Measurements from ENCODE around the gene GALR3. TPM values are rescaled to one million over a fixed set of nuclear protein-coding genes. Genes with fewer than 3 reads are reported as not detected.
"Not testable (repeated sequence)": the region's sequence is repeated elsewhere in the genome, so short reads cannot be mapped to it uniquely, and the experiment has no call there.

Gene GALR3
- total and polyA plus RNA-seq, 3 experiments from 2014 or later, result not detected

DNA sequence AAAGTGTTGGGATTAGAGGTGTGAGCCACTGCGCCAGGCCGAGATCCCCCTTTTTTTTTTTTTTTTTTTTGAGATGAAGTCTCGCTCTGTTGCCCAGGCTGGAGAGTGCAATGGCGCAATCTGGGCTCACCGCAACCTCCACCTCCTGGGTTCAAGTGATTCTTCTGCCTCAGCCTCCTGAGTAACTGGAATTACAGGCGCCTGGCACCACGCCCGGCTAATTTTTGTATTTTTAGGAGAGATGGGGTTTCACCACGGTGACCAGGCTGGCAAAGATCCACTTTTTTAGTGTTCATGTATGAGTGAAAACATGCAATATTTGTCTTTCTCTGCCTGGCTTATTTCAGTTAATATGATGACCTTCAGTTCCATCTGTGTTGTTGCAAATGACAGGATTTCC is 23.2 kb upstream of the GALR3 start:
- CTCF ChIA-PET; H3K36me3 ChIP-seq (ENCODE audit: insufficient read depth, low read length); H3K27ac ChIP-seq (ENCODE audit: low read depth, low read length); H3K4me3 Mint-ChIP-seq; H3K9me3 Mint-ChIP-seq; H3K4me3 ChIP-seq (ENCODE audit: low read length); H3K36me3 Mint-ChIP-seq; H3K9me3 ChIP-seq (ENCODE audit: low read length); DNase-seq; H3K27ac Mint-ChIP-seq: not testable (repeated sequence)
- peaks cover 12 to 22% (median 16%) of the 10 kb centered on the region in 3 donors for H3K4me1 Mint-ChIP-seq
- Histone ChIP-seq H3K4me1 (ENCODE audit: insufficient read depth, low read length) (peaks cover 12% of the 10 kb centered on the region), H3K27me3 (ENCODE audit: insufficient read depth, low read length, poor library complexity, severe bottlenecking) (peaks cover 10% of the 10 kb centered on the region)
- peaks cover 26% of the 10 kb centered on the region in 2 donors for H3K27me3 Mint-ChIP-seq
- POLR2A ChIA-PET, result interaction anchor here (0.7 kb wide), 1 partner anchor 101 kb away, joined by 3 read pairs; no protein-coding TSS in a partner anchor

DNA sequence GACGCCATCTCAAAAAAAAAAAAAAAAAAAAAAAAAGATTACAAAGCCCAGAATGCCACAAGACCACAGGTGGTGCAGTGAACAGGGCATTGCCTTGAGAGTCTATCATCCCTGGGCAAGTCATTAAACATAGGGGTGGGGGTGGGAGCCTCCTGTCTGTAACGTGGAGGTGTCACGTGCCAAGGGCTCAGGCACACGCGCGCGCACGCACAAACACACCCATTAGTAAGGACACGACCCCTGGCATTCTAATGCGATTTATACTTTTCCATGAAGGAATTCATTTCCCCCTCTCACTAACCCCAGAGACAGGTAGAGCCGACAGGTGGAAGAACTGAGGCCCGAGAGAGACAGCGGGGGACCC is 21.3 kb upstream of the GALR3 start:
- Histone ChIP-seq H3K9me3 (ENCODE audit: low read length) (no peaks in the 10 kb centered on the region), H3K4me3 (ENCODE audit: low read length) (peak overlapping the region; percentile 40), H3K4me1 (ENCODE audit: insufficient read depth, low read length) (peaks cover 30% of the 10 kb centered on the region), H3K27ac (ENCODE audit: low read depth, low read length) (peak overlapping the region; percentile 8), H3K36me3 (ENCODE audit: insufficient read depth, low read length) (no peaks in the 10 kb centered on the region), H3K27me3 (ENCODE audit: insufficient read depth, low read length, poor library complexity, severe bottlenecking) (peaks cover 27% of the 10 kb centered on the region)
- no peak for DNase-seq
- no peaks in the 10 kb centered on the region for H3K36me3 Mint-ChIP-seq
- CTCF ChIA-PET, result interaction anchor here (1.1 to 1.2 kb wide), 2 partner anchors 16 to 61 kb away, joined by 3 to 4 read pairs; no protein-coding TSS in a partner anchor
- H3K27me3 Mint-ChIP-seq, result peaks cover 40 to 42% of the 10 kb centered on the region in 2 donors
- no peaks in the 10 kb centered on the region for H3K9me3 Mint-ChIP-seq
- POLR2A ChIA-PET, result no interaction called here
- H3K27ac Mint-ChIP-seq, result no peak overlapping the region
- H3K4me3 Mint-ChIP-seq, result peak overlapping the region in 6 of 7 donors; percentile 48 to 73 (median 66)
- peaks cover 25 to 39% (median 26%) of the 10 kb centered on the region in 3 donors for H3K4me1 Mint-ChIP-seq

DNA sequence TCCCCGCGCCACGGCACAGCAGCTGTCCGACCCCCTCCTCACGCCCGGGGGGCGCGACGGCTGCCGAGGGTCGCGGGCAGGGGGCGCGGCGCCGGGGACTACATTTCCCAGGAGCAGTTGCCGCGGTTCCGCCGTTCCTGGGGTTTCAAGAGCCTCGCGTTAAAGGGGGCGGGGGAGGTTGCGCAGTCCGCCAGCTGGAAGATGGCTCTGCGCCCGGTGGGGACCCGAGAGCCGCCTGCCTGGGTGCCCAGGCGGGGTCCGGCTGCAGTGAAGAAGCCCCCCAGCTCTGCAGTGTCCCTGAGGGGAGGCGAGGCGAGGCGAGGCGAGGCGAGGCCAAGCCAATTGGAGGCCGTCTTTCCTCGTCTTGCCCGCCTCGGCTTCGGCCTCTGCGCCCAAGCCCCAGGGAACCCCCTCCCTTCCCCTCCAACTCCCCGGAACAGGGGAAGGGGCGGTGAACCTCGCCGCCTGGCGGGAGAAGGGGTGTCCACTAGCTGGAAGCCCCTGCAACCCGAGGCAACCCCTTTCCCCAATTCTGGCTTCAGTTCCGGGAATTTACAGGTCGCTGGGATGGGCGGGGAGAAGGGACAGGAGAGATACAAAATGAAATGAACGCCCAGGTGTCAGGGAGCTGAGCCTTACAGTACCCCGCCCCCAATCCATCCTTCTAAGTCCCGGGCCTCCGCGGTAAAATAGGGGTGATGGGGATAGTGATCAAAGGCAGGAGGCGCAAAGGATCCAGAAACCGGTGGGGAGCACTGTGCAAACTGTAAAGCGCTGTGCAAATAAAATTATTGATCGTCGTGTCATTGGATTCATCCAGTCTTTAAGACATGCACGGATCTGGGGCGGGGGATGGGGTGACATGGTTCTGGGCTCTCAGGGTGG is 20.6 kb upstream of the GALR3 start:
- H3K27ac Mint-ChIP-seq, result peak overlapping the region in 2 of 8 donors; percentile 21 to 34
- H3K27me3 ChIP-seq (ENCODE audit: insufficient read depth, low read length, poor library complexity, severe bottlenecking), result peaks cover 33% of the 10 kb centered on the region
- H3K36me3 ChIP-seq (ENCODE audit: insufficient read depth, low read length), result no peaks in the 10 kb centered on the region
- DNase-seq, result no peak
- H3K4me1 Mint-ChIP-seq, result peaks cover 30 to 45% (median 33%) of the 10 kb centered on the region in 3 donors
- H3K9me3 Mint-ChIP-seq, result no peaks in the 10 kb centered on the region
- H3K27me3 Mint-ChIP-seq, result peaks cover 46 to 48% of the 10 kb centered on the region in 2 donors
- H3K27ac ChIP-seq (ENCODE audit: low read depth, low read length), result peak overlapping the region; percentile 8
- ChIA-PET POLR2A (no interaction called here), CTCF (interaction anchor here (1.1 to 1.2 kb wide), 2 partner anchors 16 to 61 kb away, joined by 3 to 4 read pairs; no protein-coding TSS in a partner anchor)
- H3K4me3 Mint-ChIP-seq, result peak overlapping the region; percentile 48 to 80 (median 64)
- peaks cover 34% of the 10 kb centered on the region for H3K4me1 ChIP-seq (ENCODE audit: insufficient read depth, low read length)
- no peaks in the 10 kb centered on the region for H3K9me3 ChIP-seq (ENCODE audit: low read length)
- H3K4me3 ChIP-seq (ENCODE audit: low read length), result peak overlapping the region; percentile 40
- no peaks in the 10 kb centered on the region for H3K36me3 Mint-ChIP-seq

DNA sequence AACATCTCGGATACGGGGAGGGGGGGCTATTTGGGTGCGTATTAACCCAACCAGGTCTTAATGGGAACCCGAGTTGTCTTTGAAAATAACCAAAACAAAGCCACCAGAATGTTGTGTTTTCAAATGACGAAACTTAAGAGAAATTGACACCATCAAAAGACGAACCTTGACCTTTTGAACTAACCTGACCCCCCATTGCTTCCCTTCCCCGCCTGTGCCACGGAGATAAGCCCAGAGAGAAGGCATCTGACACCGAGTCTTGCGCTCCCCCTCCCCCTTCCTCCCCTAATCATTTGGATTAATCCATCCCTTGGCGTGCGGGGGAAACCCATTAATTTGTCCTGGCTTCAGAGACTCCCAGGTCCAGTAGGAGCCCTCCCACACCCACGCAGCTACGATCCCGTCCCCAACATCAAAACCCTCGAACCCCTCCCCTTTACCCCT is 20.0 kb upstream of the GALR3 start:
- no peaks in the 10 kb centered on the region for H3K36me3 ChIP-seq (ENCODE audit: insufficient read depth, low read length)

DNA sequence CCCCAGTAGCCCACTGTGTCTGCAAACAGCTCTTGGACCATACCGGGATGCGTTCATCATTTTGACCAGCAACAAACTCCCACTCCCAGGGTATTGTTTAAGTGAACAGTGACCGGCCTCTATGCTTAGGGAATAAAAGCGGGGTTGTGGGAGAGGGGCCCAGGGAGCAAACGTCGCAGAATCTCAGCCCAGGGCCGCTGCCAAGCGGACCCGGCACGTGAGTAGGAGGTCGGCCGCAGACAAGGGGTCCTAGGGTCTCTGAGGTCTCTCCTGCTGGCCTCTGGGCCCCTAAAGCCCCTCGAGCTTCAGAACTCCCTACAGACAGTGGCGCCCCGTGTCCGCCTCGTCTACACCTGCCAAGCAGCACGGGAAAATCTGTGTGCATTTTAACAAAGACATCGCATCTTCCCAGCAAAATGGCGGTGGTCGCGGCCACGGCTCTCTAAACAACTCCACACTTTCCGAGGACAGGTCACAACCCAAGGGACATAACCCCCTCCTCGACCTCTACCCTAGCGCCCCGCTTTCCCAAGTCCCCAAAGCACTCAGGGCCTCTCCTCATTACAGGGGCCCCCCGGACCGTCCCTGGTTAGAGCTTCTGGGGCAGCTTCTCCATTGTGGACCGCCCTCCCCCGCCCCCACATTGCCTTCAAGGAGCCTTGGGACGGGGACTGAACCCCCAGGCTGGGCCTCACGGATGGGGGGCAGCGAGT is 19.4 kb upstream of the GALR3 start:
- Histone ChIP-seq H3K4me1 (ENCODE audit: insufficient read depth, low read length) (peaks cover 45% of the 10 kb centered on the region), H3K27me3 (ENCODE audit: insufficient read depth, low read length, poor library complexity, severe bottlenecking) (peaks cover 40% of the 10 kb centered on the region), H3K4me3 (ENCODE audit: low read length) (no peak overlapping the region), H3K9me3 (ENCODE audit: low read length) (no peaks in the 10 kb centered on the region), H3K27ac (ENCODE audit: low read depth, low read length) (no peak overlapping the region), H3K36me3 (ENCODE audit: insufficient read depth, low read length) (no peaks in the 10 kb centered on the region)
- peaks cover 34 to 57% (median 40%) of the 10 kb centered on the region in 3 donors for H3K4me1 Mint-ChIP-seq
- CTCF ChIA-PET, result interaction anchor here (1.9 kb wide), 1 partner anchor 170 kb away, joined by 5 read pairs; no protein-coding TSS in a partner anchor
- DNase-seq, result no peak
- no peaks in the 10 kb centered on the region for H3K9me3 Mint-ChIP-seq
- POLR2A ChIA-PET, result no interaction called here
- H3K4me3 Mint-ChIP-seq, result peak overlapping the region; percentile 22 to 85 (median 58)
- no peaks in the 10 kb centered on the region for H3K36me3 Mint-ChIP-seq
- peaks cover 53 to 55% of the 10 kb centered on the region in 2 donors for H3K27me3 Mint-ChIP-seq
- peak overlapping the region in 2 of 8 donors; percentile 29 to 34 for H3K27ac Mint-ChIP-seq

More for the DNA sequence above, 20.0 kb upstream of the GALR3 start:
- H3K27me3 ChIP-seq (ENCODE audit: insufficient read depth, low read length, poor library complexity, severe bottlenecking), result peaks cover 37% of the 10 kb centered on the region
- H3K4me3 ChIP-seq (ENCODE audit: low read length), result no peak overlapping the region
- Mint-ChIP-seq H3K4me1 (peaks cover 32 to 51% (median 37%) of the 10 kb centered on the region in 3 donors), H3K4me3 (peak overlapping the region; percentile 39 to 80 (median 62)), H3K36me3 (no peaks in the 10 kb centered on the region), H3K27ac (peak overlapping the region in 2 of 8 donors; percentile 21 to 34), H3K27me3 (peaks cover 51% of the 10 kb centered on the region in 2 donors), H3K9me3 (no peaks in the 10 kb centered on the region)
- ChIA-PET CTCF (interaction anchor here (1.1 to 1.2 kb wide), 2 partner anchors 15 to 60 kb away, joined by 3 to 4 read pairs; no protein-coding TSS in a partner anchor), POLR2A (no interaction called here)
- peak overlapping the region; percentile 8 for H3K27ac ChIP-seq (ENCODE audit: low read depth, low read length)
- DNase-seq, result no peak
- no peaks in the 10 kb centered on the region for H3K9me3 ChIP-seq (ENCODE audit: low read length)
- peaks cover 41% of the 10 kb centered on the region for H3K4me1 ChIP-seq (ENCODE audit: insufficient read depth, low read length)

DNA sequence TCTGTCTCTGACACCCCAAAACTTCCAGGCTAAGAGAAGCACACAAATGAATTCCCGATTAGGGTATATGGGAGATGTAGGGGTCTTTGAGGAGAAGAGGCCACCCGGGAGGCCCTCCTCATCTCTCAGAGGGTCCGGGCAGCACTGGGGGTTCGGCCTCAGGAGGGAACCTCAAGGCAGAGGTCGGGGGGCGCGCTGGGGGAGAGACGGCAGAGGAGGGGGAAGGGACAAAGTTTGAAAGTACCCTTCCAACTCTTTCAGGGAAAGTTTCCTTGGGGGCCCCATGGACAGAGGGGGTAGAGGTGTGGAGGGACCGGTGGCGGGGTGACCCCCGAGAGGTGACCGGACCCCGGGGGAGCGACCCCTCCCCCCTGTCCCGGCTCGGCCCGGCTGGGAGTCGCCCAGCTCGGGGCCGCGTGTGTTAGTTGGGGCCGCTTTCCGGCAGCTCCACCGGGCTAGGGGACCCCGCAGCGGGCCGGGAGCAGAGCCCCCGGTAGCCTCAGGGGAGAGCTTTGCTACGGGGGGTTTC is 18.8 kb upstream of the GALR3 start:
- peaks cover 45% of the 10 kb centered on the region for H3K4me1 ChIP-seq (ENCODE audit: insufficient read depth, low read length)
- Mint-ChIP-seq H3K36me3 (no peaks in the 10 kb centered on the region), H3K4me1 (peaks cover 34 to 59% (median 40%) of the 10 kb centered on the region in 3 donors), H3K27ac (peak overlapping the region in 1 of 8 donors; percentile 29), H3K9me3 (no peaks in the 10 kb centered on the region), H3K4me3 (peak overlapping the region; percentile 22 to 80 (median 58)), H3K27me3 (peaks cover 57 to 61% of the 10 kb centered on the region in 2 donors)
- no peak overlapping the region for H3K4me3 ChIP-seq (ENCODE audit: low read length)
- peaks cover 46% of the 10 kb centered on the region for H3K27me3 ChIP-seq (ENCODE audit: insufficient read depth, low read length, poor library complexity, severe bottlenecking)
- H3K27ac ChIP-seq (ENCODE audit: low read depth, low read length), result no peak overlapping the region
- H3K9me3 ChIP-seq (ENCODE audit: low read length), result no peaks in the 10 kb centered on the region
- no peak for DNase-seq
- ChIA-PET POLR2A (no interaction called here), CTCF (interaction anchor here (1.9 kb wide), 1 partner anchor 171 kb away, joined by 5 read pairs; no protein-coding TSS in a partner anchor)
- no peaks in the 10 kb centered on the region for H3K36me3 ChIP-seq (ENCODE audit: insufficient read depth, low read length)

DNA sequence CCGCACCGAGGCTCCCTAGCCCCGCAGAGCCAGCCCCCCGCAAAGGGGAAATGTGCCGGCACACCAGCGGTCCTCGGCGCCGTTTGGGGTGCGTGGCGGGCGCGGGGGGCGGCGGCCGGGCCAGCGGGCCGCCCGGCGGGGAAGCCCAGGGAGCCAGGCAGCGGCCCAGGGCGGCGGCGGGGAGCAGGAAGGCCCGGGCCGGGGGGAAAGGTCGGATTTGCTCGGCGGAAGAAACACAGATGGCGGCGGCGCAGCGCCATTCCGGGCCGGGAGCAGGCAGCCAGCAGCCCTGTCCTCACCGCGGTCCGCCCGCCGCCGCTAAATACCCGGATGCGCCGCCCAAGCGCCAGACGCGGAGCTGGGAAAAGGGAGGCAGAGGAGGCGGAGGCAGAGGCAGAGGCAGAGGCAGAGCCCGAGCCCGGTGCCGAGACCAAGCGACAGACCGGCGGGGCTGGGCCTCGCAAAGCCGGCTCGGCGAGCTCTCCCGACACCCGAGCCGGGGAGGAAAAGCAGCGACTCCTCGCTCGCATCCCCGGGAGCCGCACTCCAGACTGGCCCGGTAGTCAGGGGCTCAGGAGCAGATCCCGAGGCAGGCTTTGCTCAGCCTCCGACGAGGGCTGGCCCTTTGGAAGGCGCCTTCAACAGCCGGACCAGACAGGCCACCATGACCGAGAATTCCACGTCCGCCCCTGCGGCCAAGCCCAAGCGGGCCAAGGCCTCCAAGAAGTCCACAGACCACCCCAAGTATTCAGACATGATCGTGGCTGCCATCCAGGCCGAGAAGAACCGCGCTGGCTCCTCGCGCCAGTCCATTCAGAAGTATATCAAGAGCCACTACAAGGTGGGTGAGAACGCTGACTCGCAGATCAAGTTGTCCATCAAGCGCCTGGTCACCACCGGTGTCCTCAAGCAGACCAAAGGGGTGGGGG is 18.0 kb upstream of the GALR3 start:
- Mint-ChIP-seq H3K27me3 (peaks cover 61 to 65% of the 10 kb centered on the region in 2 donors), H3K27ac (peak overlapping the region in 4 of 8 donors; percentile 9 to 63 (median 31)), H3K9me3 (no peaks in the 10 kb centered on the region), H3K4me1 (peaks cover 34 to 59% (median 40%) of the 10 kb centered on the region in 3 donors), H3K4me3 (peak overlapping the region; percentile 48 to 82 (median 56)), H3K36me3 (no peaks in the 10 kb centered on the region)
- peaks cover 45% of the 10 kb centered on the region for H3K4me1 ChIP-seq (ENCODE audit: insufficient read depth, low read length)
- peak; percentile 28 to 66 (median 45) for DNase-seq
- peak overlapping the region; percentile 72 for H3K4me3 ChIP-seq (ENCODE audit: low read length)
- ChIA-PET POLR2A (interaction anchor here (0.6 kb wide), 1 partner anchor 197 kb away, joined by 9 read pairs; no protein-coding TSS in a partner anchor), CTCF (interaction anchor here (1.9 kb wide), 1 partner anchor 172 kb away, joined by 5 read pairs; no protein-coding TSS in a partner anchor)
- no peaks in the 10 kb centered on the region for H3K9me3 ChIP-seq (ENCODE audit: low read length)
- peaks cover 52% of the 10 kb centered on the region for H3K27me3 ChIP-seq (ENCODE audit: insufficient read depth, low read length, poor library complexity, severe bottlenecking)
- no peak overlapping the region for H3K27ac ChIP-seq (ENCODE audit: low read depth, low read length)
- no peaks in the 10 kb centered on the region for H3K36me3 ChIP-seq (ENCODE audit: insufficient read depth, low read length)

Data from CD8-positive, alpha-beta memory T cell (primary cell).